Activated naive CD8-positive, alpha-beta T cell treated with anti-CD3 and anti-CD28 coated beads, Interleukin-2, amount 50 U/mL, for 16 hours (primary cell): ENCODE measurements around the gene ZNF432.

ENCODE experiments used
- DNase-seq: peaks from one replicate; pipeline ENCODE4 v3.0.0-alpha.2; 2020; ENCODE audit warnings: low read depth, low spot score

ZNF432 gene

GRCh38 chr19:52010674-52011073 lies 38.0 kb downstream of the ZNF432 start:
- DNase-seq = no peak

- DNase-seq = peak; percentile 61
Measured at GRCh38 chr19:52007806-52008557, 40.7 kb downstream of the ZNF432 start, which contains the start of gene ZNF615. Gene ZNF615, minus strand, starts transcription at chr19:52008211. Its CDS starts 4,500 bp downstream, at chr19:52003711.

DNA sequence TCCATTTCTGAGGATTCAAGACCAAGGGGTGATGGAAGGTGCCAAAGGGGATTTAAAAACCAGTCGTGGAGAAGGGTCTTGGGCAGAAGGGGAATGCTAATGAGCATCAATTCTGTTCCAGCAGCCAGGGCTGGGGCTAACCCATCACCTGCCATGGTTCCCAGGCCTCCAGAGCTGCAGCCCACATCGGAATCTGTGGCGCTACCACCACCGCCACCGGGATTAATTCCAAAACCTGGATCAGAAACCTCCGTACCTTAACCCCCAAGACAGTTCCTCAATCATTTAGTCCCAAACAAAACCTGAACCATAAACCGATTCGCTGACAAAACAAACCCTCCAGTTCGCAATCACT lies 41.2 kb downstream of the ZNF432 start:
- no peak for DNase-seq

GRCh38 chr19:51994048-51994644 lies 54.5 kb downstream of the ZNF432 start:
- DNase-seq = no peak

DNA sequence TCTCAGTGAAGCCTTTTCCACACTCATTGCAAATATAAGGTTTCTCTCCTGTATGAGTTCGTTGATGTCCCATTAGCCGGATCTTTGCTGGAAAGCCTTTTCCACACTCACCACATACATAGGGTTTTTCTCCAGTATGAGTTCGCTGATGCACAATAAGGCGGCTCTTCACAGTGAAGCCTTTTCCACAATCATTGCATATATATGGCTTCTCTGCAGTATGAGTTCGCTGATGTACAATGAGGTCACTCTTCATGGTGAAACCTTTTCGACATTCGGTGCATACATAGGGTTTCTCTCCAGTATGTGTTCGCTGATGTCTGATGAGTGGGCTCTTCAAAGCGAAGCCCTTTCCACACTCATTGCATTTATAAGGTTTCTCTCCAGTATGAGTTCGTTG lies 55.2 kb downstream of the ZNF432 start:
- no peak for DNase-seq

GRCh38 chr19:51986309-51987291 lies 62.0 kb downstream of the ZNF432 start, which contains the start of gene ZNF350:
Gene ZNF350, minus strand, starts transcription at chr19:51986840. Its CDS starts 12,480 bp downstream, at chr19:51974360.
- peak; percentile 71 for DNase-seq

DNA sequence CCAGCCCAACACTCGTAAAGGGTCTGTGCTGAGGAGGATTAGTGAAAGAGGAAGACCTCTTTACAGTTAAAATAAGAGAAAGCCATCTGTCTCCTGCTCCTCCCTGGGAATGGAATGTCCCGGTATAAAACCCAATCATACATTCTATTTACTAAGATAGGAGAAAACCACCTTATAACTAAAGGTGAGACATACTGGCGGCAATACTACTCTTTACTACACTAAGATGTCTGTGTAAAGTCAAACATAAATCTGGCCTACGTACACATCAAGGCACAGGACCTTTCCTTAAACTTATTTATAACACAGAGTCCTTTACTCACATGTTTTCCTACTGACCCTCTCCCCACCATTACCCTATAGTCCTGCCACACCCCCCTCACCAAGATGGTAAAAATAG lies 65.3 kb downstream of the ZNF432 start:
- DNase-seq = no peak
